Stimulated activated CD8-positive, alpha-beta memory T cell treated with anti-CD3 and anti-CD28 coated beads, Interleukin-12 subunit alpha, Interleukin-12 subunit beta, amount 100 ng/mL, for 4 hours (primary cell): Measurements from ENCODE around the gene AIP.

Experiments
- DNase-seq: peaks from one replicate; pipeline ENCODE4 v3.0.0-alpha.2; 2020; ENCODE audit warnings: low read depth

The AIP gene

DNA sequence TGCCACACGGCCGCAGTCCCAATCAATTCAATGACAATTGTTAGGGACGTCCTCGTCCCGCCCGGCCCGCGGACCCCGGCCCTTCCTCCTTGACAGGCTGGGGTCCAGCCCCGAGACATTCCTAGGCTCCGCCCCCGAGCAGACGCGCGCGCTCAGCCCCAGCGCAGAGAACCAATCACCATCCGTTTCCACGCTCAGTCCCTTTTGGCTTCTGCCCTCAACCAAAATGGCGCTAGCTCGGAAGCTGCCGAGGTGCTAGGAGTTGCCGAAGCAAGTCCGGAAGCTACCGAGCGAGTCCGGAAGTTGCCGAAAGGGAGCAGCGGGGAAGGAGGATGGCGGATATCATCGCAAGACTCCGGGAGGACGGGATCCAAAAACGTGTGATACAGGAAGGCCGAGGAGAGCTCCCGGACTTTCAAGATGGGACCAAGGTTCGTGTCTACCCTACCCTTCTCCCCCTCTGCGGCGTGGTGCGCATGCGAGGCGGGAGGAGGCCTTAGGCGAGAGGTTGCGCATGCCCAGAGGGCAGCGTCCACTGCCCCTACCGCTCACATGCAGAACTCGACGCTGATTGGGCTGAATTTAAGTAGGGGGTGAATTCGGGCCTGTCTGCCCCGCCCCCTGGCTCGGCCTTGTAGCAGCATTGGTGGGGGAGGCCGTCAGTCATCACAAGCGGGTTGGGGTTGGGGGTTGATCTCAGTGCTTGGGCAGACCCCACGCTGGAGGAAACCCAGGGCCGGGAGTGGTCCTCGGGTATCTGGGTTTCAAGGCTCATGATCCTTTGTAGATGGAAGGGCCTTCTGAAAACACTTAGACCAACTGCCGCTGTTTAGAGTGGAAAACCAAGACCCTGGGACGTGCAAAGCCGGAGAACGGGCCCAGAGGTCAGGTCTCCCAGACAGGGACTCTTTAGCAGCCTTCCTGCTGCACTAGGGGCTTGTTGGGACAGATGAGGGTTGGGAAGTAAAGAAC is at the start of gene AIP:
TSS of gene AIP (plus strand) at position 200 of the 972 bp plus-strand sequence. CDS start at position 333, 133 bp downstream.
- peak; percentile 90 for DNase-seq

DNA sequence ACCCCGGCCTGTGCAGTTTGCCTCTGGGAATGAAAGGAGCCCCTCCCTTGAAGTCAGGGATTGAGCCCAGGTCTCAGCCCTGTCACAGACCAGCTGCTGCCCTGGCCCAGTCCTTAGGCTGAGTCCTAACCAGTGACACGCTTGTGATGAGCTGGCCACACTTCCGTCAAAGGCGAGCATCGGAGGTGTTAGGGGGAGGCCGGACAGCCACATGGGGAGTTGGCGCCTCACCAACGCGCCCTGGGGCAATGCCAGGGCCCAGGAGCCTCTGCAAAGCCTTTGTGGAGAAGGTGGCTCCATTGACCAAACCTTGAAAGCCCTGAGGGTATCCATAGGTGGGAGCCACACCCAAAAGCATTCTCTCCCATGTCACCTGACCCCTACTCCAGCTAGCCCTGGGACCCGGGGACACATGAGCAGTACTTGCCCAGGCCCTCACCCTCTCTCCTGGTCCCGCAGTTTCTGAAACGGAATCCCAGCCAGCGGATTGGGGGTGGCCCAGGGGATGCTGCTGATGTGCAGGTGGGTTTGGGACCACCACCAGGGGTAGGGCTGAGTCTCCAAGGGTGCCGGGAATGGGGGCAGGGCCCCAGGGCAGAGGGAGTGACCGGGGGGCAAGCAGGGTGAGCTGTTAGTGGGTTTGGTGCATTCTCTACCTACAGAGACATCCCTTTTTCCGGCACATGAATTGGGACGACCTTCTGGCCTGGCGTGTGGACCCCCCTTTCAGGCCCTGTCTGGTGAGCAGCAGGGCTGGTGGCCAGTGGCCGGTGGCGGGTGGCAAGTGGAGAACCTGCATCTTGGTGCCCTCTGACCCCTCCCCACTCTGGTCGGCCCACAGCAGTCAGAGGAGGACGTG is 49.1 kb upstream of the AIP start:
- DNase-seq: no peak

DNA sequence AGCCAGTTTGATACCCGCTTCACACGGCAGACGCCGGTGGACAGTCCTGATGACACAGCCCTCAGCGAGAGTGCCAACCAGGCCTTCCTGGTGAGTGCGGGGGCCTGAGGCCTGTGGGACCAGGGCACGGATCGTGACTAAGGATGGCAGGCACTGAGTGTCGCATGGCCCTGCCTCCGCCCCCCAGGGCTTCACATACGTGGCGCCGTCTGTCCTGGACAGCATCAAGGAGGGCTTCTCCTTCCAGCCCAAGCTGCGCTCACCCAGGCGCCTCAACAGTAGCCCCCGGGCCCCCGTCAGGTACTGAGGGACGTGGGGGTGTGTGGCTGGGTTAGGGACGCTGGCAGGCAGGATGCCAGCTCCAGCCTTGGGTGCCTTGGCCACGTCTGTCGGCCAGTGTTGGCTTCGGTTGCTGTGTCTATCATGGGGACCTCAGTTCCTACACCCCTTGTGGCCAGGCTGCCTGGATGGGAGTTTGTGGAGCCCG is 48.4 kb upstream of the AIP start:
- no peak for DNase-seq

DNA sequence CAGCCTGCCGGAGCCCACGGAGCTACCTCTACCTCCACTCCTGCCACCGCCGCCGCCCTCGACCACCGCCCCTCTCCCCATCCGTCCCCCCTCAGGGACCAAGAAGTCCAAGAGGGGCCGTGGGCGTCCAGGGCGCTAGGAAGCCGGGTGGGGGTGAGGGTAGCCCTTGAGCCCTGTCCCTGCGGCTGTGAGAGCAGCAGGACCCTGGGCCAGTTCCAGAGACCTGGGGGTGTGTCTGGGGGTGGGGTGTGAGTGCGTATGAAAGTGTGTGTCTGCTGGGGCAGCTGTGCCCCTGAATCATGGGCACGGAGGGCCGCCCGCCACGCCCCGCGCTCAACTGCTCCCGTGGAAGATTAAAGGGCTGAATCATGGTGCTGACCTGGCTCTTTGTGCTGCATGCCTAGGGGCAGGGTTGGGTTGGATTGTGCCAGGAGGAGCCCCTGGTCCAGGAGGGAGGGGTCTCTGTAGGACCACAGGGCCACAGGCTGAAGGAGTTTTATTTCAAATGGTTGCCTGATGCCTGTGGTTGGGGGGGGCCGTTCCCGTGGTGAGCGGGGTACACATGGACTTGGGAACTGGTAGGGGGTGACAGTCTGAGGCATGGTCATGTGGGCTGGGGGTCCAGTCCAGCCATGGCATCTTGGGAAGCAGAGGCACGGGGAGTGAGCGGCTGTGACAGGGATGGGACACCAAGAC is 47.6 kb upstream of the AIP start:
- DNase-seq: no peak

DNA sequence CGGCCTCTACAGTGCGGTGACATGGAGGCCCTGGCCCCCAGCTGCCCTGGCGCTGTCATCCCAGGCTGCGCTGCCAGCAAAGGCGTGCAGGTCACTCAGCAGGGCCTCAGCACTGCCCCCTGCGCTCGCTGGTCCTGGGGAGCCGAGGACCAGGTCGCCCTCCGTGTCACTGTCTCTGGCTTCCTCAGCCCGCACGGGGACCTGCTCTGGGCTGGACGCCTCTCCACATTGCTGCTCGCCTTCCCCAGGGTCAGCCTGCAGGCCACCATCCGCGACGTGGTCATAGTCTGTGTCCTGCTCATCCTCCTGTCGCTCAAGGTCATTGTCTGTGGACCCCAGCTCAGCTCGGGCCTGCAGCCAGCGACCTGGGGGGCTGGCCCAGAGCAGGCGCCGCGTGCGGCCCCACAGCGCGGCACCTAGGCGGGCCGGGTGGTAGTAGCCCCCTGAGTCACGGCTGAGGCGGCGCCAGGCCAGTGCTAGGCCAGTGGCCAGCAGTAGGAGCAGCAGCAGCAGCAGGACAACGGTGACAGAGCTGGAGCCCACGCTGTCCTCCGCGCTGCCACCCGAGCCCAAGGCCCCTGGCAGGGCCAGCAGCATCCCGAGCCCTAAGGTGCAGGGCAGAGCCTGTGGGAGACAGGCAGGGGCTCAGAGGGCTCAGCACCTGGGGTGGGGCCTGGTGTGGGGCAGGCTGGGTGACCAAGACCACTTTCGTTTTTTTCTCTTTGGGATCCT is 46.9 kb upstream of the AIP start:
- no peak for DNase-seq

DNA sequence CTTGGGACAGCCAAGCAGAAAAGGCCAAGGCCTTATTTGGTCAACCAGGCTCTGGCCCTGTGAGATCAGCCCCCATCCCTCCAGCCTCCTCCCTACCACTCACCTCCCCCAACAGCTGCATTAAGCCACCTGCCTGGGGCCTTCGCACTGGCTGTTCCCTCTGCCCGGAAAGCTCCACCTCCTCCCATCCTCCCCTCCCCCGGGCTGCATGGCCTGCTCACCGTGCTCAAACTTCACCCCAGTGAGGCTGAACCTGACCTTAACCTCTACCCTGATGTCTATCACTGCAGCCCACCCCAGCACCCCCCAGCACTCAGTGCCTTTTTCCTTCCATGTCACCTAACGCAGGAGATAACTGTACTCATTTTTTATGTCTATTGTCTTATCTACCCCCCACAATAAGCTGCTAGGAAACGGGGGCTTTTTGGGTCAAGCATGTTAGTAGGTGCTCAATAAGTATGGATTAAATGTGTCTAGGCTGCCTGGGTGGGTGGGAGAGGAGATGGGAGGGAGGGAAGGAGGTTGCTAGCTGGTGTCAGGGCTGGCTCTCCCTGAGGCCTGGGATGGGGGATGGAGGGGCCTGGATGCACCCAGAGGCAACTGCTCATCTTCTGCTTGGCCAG is 46.3 kb upstream of the AIP start:
- DNase-seq: no peak

DNA sequence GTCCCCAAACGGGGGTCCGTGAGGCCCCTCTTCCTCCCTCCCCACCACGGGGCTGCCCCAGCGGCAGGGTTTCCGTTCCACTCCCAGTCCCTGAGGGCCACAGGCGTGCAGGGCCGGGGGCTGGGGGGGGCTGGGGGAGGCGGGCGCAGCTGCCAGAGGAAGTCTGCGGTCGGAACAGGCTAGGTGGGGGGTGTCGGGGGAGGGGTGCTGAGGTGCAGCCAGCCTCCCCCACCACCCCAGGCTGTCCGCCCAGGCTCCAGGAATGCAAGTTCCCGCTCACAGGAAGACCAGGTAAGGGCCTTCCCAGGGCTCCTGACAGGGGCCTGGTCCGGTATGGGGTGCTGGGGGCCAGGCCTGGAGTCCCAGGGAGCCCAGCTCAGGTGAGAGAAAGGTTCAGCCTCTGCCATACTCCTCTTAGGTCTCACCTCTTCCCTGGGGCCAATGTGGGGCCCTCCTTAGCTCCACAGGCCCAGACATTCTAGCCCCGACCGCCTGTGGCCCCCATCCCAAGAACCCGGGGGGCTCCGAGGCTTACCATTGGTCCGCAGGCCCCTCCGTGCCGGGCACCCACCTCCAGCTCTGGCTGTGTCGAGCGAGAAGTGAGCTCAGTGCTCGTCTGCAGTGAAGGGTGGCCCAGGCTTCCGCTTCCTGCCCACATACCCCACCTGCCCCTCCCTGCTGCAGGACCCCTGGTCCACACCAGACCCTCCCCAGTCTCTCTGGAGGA is 45.6 kb upstream of the AIP start, which contains the start of gene PTPRCAP:
TSS of gene PTPRCAP (minus strand) at position 601 of the 727 bp plus-strand sequence. CDS start at position 538, 63 bp downstream.
- peak; percentile 61 for DNase-seq

DNA sequence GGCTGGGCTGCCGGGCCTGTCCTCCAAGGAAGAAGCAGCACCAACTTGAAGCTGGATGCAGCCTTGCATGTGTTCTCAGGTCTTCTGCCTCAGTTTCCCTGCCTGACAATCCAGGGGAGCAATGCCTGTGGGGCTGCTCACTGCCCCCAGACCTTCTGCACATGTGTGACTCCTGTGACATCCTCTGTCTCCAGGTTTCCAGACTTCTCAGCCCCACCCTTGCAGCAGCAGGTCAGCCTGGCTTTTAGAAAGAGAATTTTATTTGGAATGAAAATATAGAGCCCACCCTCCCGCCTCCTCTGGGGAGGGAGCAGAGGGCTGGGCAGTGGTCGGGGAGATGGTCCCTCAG is 45.0 kb upstream of the AIP start:
- DNase-seq: no peak

DNA sequence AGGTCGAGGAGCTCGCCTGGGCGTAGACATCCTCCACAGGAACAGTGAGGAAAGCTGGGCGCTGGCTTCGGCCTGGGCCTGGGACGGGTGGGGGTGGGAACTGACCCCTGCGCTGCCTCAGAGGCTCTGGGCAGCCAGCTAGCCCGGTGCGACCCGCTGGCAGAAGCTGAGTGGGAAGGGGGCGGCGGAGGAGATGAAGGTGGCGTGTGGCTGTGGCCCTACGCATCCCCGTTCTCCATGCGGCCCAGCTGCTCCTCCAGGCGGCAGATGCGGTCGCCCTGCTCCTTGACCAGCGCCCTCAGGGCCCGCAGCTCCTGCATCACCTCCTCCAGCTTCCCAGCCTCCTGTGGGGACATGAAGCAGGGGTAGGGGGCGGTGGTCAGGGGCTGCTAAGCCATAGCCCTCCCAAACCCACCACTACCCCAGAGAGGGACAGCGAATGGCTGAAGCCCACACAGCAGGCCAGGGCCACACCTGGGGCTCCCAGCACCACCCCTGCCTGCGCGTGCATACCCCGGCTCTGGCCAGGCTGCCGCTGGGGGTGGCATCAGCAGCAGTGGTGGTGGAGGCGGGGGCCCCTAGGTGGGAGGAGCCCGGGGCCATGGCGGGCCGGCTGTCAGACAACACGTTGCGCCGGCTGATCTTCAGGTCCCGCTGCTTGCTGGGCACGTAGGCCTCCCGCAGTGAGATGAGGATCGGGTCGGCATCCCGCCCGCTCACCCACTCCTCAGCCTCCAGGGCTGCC is 44.5 kb upstream of the AIP start:
- DNase-seq: peak; percentile 57

DNA sequence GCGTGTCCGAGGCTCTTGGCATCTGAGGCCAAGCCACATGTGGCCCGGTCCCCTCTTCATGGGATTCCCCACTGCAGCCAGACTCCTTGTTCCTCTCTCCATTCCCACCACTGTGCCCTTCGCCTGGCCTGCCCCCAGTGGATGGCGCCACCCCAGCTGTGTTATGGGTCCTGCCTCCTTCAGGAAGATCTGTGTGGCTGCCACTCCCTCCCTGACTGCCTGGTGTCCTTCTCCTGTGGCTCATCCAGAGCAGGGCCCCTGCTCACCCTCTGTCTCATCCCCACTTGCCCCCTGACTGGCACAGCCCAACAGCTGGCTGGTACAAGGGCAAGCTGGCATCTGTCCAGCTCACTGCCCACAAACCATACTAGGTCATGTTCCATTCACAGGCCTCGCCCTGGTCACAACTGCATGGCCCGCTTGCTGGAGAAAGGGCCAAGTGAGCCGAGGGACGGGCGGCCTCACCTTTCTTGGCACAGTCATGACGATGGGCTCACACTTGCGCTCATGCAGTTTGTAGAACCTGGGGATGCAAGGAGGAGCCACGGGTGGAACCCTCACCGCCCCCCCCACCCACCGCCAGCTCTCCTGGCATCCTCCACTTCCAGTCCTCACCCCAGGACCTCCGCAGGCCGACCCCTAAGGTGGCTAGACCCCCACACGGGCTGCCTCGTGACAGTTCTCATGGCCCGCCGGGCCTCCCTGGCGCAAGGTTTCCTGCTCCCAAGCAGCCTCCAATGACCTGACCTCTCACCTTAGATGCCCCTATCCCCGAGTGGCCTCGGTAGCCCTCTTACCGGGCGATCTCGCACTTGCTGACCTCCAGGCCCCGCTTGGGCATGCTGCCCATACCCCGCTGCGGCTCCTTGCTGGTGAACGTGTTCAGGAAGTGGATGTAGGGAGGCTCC is 43.3 kb upstream of the AIP start:
- no peak for DNase-seq

DNA sequence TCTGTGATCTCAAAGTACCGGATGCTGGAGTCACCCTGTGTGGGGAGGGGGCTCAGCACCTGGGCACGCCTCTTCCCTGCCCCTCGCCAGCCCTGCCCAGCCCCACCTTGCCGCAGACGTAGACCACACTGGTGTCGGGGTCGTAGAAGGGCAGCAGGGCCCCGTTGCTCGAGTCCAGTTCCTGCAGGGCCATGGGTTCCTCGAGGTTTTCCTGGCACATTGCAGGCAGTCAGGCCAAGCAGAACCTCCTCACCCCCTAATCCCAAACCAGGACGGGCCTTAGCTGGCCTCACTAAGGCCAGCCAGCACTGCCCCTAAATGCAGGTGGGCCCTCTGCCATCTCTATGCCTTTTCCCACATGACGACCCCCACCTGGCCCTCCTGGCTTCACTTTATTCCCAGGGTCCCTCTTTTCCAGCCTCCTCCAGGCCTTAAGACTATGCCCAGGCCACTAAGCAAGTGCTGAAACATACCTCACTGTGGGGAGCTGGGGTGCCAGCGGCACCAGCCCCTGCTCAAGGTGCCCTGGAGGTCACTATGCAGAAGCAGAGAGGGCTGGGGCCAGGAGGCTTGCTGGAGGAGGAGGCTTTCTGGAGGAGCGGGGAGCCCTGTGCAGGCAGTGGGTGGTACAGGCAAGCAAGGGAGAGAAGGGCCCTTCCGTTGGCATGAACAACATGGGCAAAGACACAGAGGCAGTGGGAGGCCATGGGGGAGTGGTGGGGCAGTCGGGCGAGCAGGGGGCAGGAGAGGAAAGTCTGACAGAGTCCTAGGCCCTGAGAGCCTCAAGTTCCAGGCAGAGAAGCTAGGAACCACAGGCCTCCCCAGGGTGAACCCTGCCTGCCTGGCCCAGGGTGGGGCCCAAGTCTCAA is 42.4 kb upstream of the AIP start:
- DNase-seq: no peak

DNA sequence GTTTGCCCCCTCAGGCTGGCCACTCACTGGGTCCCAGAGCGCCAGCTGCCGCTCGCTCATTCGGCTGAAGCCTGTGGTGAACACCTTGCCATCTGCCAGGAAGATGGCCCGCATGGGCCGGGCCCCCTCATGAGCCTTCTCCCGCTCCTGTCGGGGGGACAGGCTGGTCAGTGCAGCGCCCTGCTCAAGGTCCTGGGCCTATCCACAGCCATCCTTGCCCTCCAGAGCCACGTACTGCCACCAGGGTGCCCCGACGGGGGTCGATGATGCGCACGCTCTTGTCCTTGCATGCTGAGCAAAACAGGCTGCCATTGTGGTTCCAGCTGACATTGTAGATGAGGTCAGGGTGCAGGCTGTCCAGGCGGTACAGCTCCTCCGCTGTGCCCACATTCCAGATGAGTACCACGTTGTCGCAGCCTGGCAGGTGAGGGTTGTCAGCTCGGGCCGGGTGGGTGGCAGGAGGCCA is 41.7 kb upstream of the AIP start:
- DNase-seq: no peak

DNA sequence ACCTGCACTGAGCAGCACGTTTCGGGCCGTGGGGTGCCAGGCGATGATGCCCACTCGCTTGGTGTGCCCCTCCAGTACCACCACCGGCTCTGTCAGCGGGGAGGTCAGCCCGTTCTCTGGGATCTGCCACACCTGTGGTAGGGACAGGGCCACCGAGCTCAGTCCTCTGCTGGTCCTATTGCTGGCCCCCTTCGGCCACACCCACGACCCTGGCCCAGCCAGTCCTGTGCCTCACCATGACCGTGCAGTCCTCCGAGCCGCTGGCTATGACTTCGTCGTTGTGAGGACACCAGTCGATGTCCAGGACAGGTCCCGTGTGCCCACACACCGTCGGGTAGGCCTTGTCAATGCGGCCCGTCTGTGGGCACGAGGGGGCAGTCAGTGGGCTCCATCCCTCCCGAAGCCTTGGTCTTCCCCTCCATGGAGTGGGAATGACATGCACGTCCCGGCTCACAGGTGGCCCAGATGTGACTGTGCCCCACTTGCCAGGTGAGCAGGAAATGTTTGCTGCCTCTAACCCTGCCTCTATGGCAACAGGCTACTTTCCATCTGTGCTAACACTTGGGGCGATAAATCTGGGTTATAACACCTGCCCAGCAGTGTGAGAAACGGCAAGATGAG is 41.0 kb upstream of the AIP start:
- no peak for DNase-seq

DNA sequence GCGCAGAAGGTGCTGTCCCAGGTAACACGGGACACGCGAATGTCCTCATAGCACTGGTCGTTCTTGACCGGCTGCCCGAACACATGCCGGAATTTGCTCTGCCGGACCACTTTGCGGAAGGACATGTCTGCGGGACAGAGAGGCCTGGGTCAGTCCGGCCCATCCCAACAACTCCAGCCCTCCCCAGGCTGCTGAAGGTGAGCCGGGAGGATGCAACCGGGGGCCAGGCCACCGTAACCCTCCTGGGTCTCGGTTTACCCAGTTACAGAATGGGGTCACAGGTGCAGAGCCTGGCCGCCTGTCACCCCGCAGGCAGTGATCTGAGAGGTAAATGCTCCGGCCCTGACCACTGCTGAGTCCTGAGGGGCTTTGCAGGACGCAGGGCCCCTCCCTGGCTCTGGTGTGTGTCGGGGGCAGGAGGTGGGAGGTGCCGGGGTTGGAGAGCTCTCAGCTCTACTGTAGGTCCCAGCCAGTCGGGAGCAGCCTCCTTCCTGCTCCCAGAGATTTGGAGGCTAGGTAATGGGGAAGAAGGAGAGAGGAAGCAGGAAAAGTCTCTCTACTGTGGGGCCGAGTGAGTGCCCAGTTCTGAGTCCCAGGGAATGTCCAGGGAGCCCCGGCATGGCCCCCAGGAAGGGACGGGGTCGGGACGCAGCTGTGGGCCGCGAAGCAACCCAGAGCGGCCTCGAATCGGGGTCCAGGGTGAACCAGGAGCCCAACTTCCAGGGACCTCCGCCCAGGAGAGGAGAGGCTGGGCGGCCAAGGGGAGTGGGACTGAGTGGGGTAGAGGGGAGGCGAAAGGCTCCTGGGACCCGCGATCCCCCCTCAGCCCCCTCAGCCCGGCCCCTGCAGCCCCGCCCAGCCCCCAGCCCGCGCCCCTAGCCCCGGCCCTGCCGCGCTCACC is 40.1 kb upstream of the AIP start:
- DNase-seq: no peak

DNA sequence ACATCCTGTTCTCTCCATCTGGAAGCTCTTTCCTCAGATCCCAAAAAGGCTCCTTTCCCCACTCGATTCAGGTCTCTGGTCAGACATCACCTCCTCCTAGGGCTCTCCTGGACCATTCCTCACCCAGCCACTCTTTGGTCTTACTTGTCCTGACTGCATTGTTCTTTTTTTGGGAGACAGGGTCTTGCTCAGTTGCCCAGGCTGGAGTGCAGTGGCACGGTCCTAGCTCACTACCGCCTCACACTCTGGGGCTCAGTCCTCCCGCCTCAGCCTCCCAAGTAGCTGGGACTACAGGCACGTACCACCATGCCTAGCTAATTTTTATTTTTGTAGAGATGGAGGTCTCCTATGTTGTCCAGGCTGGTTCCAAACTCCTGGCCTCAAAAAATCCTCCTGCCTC is 37.3 kb upstream of the AIP start:
- DNase-seq: no peak

DNA sequence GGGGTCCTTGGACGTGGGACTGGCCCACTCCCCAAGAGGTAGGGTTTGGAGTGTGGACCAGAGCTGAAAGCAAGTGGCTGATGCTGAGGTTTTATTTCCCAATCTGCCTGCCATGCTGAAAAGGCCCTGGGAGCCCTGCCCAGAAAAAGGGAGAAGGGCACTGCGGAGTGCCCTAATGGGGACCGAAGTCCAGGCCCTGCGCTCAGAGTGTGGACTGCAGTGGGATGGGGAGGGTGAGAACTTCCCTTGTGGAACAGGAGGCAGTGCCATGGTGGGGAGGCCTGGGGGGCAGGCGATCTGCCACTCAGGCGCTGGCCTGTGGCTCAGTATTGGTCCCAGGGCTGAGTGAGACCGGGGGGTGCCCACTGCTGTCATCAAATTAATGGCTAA is 34.6 kb upstream of the AIP start:
- DNase-seq: no peak
